K562 (cell line): ENCODE data around the gene NHS. TPM values are rescaled to one million over a fixed set of nuclear protein-coding genes. Genes with fewer than 3 reads are reported as not detected.

Source experiments
- ATAC-seq: fragments of 200-7000 bp; cut with Tn5 transposase; 3 replicates; pipeline ENCODE4 v1.9.1; 2020; ENCODE audit warnings: moderate library complexity
- BruUV-seq: library from RNA; stranded (reverse); fragments of 400-500 nt; replicated peaks from 2 replicates; lab custom pipeline; 2021; lab: Mats Ljungman, UMichigan
- CTCF ChIA-PET: fragments of 300-600 bp; formaldehyde crosslinking; extraction: SDS; loops from one replicate; lab custom pipeline; 2021; ENCODE audit warnings: low intra/inter-chr PET ratio; lab: Yijun Ruan, JAX
- POLR2A ChIA-PET: fragments of 300-600, 350-650 bp; sonication (Branson Sonifier 250); formaldehyde crosslinking; extraction: SDS; loops from one replicate; lab custom pipeline; 2021; ENCODE audit warnings: antibody characterized with exemption, inconsistent platforms; lab: Yijun Ruan, JAX
- DNase-seq, 4 experiments: peaks; one replicate each; pipeline versions ENCODE4 v3.0.0 to v3.0.0-alpha.2; 2011 to 2018; ENCODE audit warnings: low spot score in 3 of 4, mixed read lengths in 3 of 4; ENCODE audit errors: extremely low read depth in 1 of 4
- FAIRE-seq: peaks from 2 replicates; lab custom pipeline; 2011; peaks lifted over from hg19 to GRCh38; lab: Jason Lieb, UNC
- H2AFZ ChIP-seq: 2 replicates; pipeline ENCODE4 v1.6.0; 2011; ENCODE audit warnings: low read depth, low read length, control low read depth, inconsistent platforms
- H3K27ac ChIP-seq: fragments of 200-600 bp; 3 replicates; pipeline ENCODE4 v1.8.0; 2011; ENCODE audit warnings: low read depth, mild to moderate bottlenecking, control low read depth, inconsistent platforms, low read length, moderate library complexity, mixed read lengths; ENCODE audit errors: extremely low read depth
- H3K27me3 ChIP-seq, 2 experiments: fragments of 300-600 bp in 1 of 2; 2 replicates in 1 of 2; 3 replicates in 1 of 2; pipeline versions ENCODE4 v1.6.0 to v1.8.0; 2011; ENCODE audit warnings: inconsistent platforms in 2 of 2, low read length in 2 of 2, mild to moderate bottlenecking in 1 of 2, mixed read lengths in 1 of 2, moderate library complexity in 1 of 2; ENCODE audit not compliant: control insufficient read depth in 2 of 2, insufficient read depth in 2 of 2
- H3K36me3 ChIP-seq: fragments of 300-600 bp; 3 replicates; pipeline ENCODE4 v1.8.0; 2011; ENCODE audit warnings: mild to moderate bottlenecking, low read length, inconsistent platforms; ENCODE audit not compliant: control insufficient read depth, insufficient read depth
- H3K4me1 ChIP-seq, 2 experiments: fragments of 200-600 bp in 1 of 2; replicated peaks in 1 of 2; 2 replicates in 1 of 2; 3 replicates in 1 of 2; pipeline versions ENCODE4 v1.5.1 to v1.8.0; 2011; ENCODE audit warnings: inconsistent platforms in 2 of 2, low read length in 2 of 2, mild to moderate bottlenecking in 1 of 2, mixed read lengths in 1 of 2, moderate library complexity in 1 of 2; ENCODE audit not compliant: control insufficient read depth in 2 of 2, insufficient read depth in 2 of 2
- H3K4me2 ChIP-seq: 2 replicates; pipeline ENCODE4 v1.6.1; 2011; ENCODE audit warnings: low read length, control low read depth, inconsistent platforms, mixed read lengths; ENCODE audit not compliant: insufficient read depth
- H3K4me3 ChIP-seq: fragments of 200-600 bp; sonication (generic), shearing (Covaris generic); 2 replicates; pipeline ENCODE4 v1.5.1; 2016; ENCODE audit warnings: control low read depth, inconsistent platforms
- H3K79me2 ChIP-seq: fragments of 200-600 bp; 3 replicates; pipeline ENCODE4 v1.8.0; 2011; ENCODE audit warnings: low read length, inconsistent platforms; ENCODE audit not compliant: control insufficient read depth, insufficient read depth
- H3K9ac ChIP-seq, 2 experiments: 2 replicates each; pipeline versions ENCODE4 v1.6.0 to v1.6.1; 2011; ENCODE audit warnings: low read depth in 2 of 2, low read length in 2 of 2, control low read depth in 1 of 2, inconsistent platforms in 1 of 2, mild to moderate bottlenecking in 1 of 2, mixed read lengths in 1 of 2; ENCODE audit not compliant: insufficient read depth in 1 of 2
- H3K9me1 ChIP-seq: one replicate; pipeline ENCODE4 v1.6.0; 2011; ENCODE audit warnings: inconsistent platforms, mild to moderate bottlenecking, low read length, moderate library complexity; ENCODE audit not compliant: control insufficient read depth, insufficient read depth
- H3K9me3 ChIP-seq: replicated peaks from 2 replicates; pipeline ENCODE4 v1.5.1; 2011; ENCODE audit warnings: low read depth, low read length, inconsistent platforms; ENCODE audit not compliant: control insufficient read depth, insufficient read depth
- H4K20me1 ChIP-seq: replicated peaks from 2 replicates; pipeline ENCODE4 v1.6.1; 2011; ENCODE audit warnings: low read length, inconsistent platforms, mixed read lengths; ENCODE audit not compliant: control insufficient read depth, insufficient read depth
- BMI1 ChIP-seq: fragments of 150-350 bp; IDR thresholded peaks from 2 replicates; pipeline ENCODE4 v1.6.1; 2014; ENCODE audit warnings: low read length
- FOXK2 ChIP-seq, 2 experiments: fragments of 450-650 bp; IDR thresholded peaks in 1 of 2; conservative IDR thresholded peaks in 1 of 2; 2 replicates each; pipeline ENCODE4 v1.6.1; 2016; ENCODE audit warnings: low read depth in 2 of 2, mild to moderate bottlenecking in 1 of 2
- MCM3 ChIP-seq: fragments of 450-650 bp; IDR thresholded peaks from 2 replicates; pipeline ENCODE4 v1.6.1; 2016
- MCM5 ChIP-seq: fragments of 450-650 bp; IDR thresholded peaks from 2 replicates; pipeline ENCODE4 v1.6.1; 2016; ENCODE audit warnings: low read depth
- NR3C1 ChIP-seq: sonication (generic); formaldehyde crosslinking; IDR thresholded peaks from 2 replicates; pipeline ENCODE4 v1.8.1; 2022; ENCODE audit warnings: missing genetic modification reagents
- SRF ChIP-seq, 2 experiments: fragments of 250-450, 450-650 bp in 1 of 2; sonication (Bioruptor Pico) in 1 of 2; sonication (generic) in 1 of 2; formaldehyde crosslinking; IDR thresholded peaks; 2 replicates each; pipeline versions ENCODE4 v1.5.0 to v1.5.1; 2020 to 2022; ENCODE audit warnings: mild to moderate bottlenecking in 1 of 2, missing genetic modification reagents in 1 of 2
- ZC3H4 ChIP-seq: sonication (generic); formaldehyde crosslinking; IDR thresholded peaks from 2 replicates; pipeline ENCODE4 v1.9.0; 2021; ENCODE audit warnings: missing genetic modification reagents, borderline replicate concordance
- ZMIZ1 ChIP-seq, 2 experiments: fragments of 150-350 bp in 1 of 2; IDR thresholded peaks; 2 replicates each; pipeline ENCODE4 v1.6.1; 2012 to 2016; ENCODE audit warnings: low read depth in 2 of 2, low read length in 2 of 2, mild to moderate bottlenecking in 1 of 2, moderate library complexity in 1 of 2
- ZNF197 ChIP-seq: fragments of 200-800 bp; sonication (Bioruptor generic); IDR thresholded peaks from 2 replicates; pipeline ENCODE4 v1.6.1; 2016; ENCODE audit warnings: low read depth, missing genetic modification characterization, missing compliant biosample characterization
- WGBS: fragments of 100-300 bp; shearing (Covaris generic); methylation state at CpG from one replicate; pipeline ENCODE4 v1.1.6; 2016; ENCODE audit warnings: low coverage, mixed read lengths; ENCODE audit not compliant: insufficient coverage; ENCODE audit errors: missing lambda C conversion rate; 5-methylcytosine and 5-hydroxymethylcytosine counted together
- in situ Hi-C: fragments of 300-500 bp; cut with MboI; formaldehyde crosslinking; loops from 4 replicates; pipeline ENCODE4 v1.15.0; 2018; ENCODE audit warnings: inconsistent platforms, mixed read lengths
- intact Hi-C: fragments of 100-400 bp; cut with micrococcal nuclease; formaldehyde crosslinking; loops from 2 replicates; pipeline ENCODE4 v1.14.2; 2022
- polyA plus RNA-seq, 8 experiments: library from polyadenylated mRNA; depleted of rRNA in 4 of 8; stranded (reverse) in 5 of 8; unstranded in 3 of 8; fragments of >200 nt; fragmentation: Nextera tagmentation in 2 of 8; fragmentation: Illumina TruSeq in 1 of 8; extraction: Ambion mirVana in 2 of 8; extraction: Trizol in 1 of 8; gene quantifications; 2 replicates each; pipeline versions ENCODE4 v1.2.1 to v1.2.3, GENCODE V29; 2011 to 2014; ENCODE audit warnings: inconsistent platforms in 1 of 8, missing spikeins in 1 of 8
- total RNA-seq, 7 experiments: library from RNA; depleted of rRNA in 6 of 7; stranded (reverse); fragments of >200 nt in 6 of 7; fragmentation: Illumina TruSeq in 2 of 7; extraction: Trizol in 2 of 7; gene quantifications; 2 replicates each; pipeline versions ENCODE4 v1.2.1 to v1.2.3, GENCODE V29; 2011 to 2021; ENCODE audit warnings: low replicate concordance in 1 of 7

The NHS gene
- total and polyA plus RNA-seq, 9 of the 15 experiments (the other 6 are each of a cell fraction or from before 2014, with no cell fraction given): 0.02 TPM; not detected in 8

GRCh38 chrX:17584248-17584681 is 209.3 kb downstream of the NHS start:
- Histone ChIP-seq H4K20me1 (no peaks in the 10 kb centered on the region), H3K4me3 (no peak overlapping the region), H3K4me1 (no peaks in the 10 kb centered on the region), H2AFZ (no peak overlapping the region), H3K4me2 (no peak overlapping the region), H3K9me3 (no peaks in the 10 kb centered on the region), H3K9me1 (no peaks in the 10 kb centered on the region), H3K36me3 (no peaks in the 10 kb centered on the region), H3K79me2 (no peaks in the 10 kb centered on the region), H3K9ac (no peak overlapping the region), H3K27ac (no peak overlapping the region), H3K27me3 (no peaks in the 10 kb centered on the region)
- ChIA-PET CTCF (no interaction called here), POLR2A (interaction anchor here (0.7 kb wide), 1 partner anchor 214 kb away, joined by 4 read pairs; no protein-coding TSS in a partner anchor)
- in situ Hi-C loops (no loop called here), intact Hi-C loops (no loop called here)
- WGBS: 0% methylated on average over 3 of the region's 4 CpGs
- no TSS peak for BruUV-seq
- TF ChIP-seq ZMIZ1 (IDR thresholded peaks at IDR 0.05; ENCODE audit: low read depth in 2 of 2, low read length in 2 of 2) (no peak), BMI1 (no peak), ZC3H4 (no peak), ZNF197 (CRISPR knock-in tag) (no peak), NR3C1 (CRISPR knock-in tag) (no peak), MCM5 (no peak), SRF (CRISPR knock-in tag; IDR thresholded peaks at IDR 0.05) (no peak), MCM3 (no peak), FOXK2 (conservative IDR thresholded peaks at IDR 0.05 in 1 of 2, IDR thresholded peaks at IDR 0.05 in 1 of 2; ENCODE audit: low read depth in 2 of 2) (no peak)
- DNase-seq: no peak
- FAIRE-seq: no peak
- ATAC-seq: no peak
